HG02981 (cell line): ENCODE data around the gene IFFO2.
"Not testable (repeated sequence)": the region's sequence is repeated elsewhere in the genome, so short reads cannot be mapped to it uniquely, and the experiment has no call there.

Source experiments
- ATAC-seq: cut with Tn5 transposase; IDR thresholded peaks from one replicate; pipeline ENCODE4 v1.9.1; 2021; ENCODE audit warnings: mild to moderate bottlenecking, moderate library complexity; ENCODE audit not compliant: unreplicated experiment

Gene IFFO2

DNA sequence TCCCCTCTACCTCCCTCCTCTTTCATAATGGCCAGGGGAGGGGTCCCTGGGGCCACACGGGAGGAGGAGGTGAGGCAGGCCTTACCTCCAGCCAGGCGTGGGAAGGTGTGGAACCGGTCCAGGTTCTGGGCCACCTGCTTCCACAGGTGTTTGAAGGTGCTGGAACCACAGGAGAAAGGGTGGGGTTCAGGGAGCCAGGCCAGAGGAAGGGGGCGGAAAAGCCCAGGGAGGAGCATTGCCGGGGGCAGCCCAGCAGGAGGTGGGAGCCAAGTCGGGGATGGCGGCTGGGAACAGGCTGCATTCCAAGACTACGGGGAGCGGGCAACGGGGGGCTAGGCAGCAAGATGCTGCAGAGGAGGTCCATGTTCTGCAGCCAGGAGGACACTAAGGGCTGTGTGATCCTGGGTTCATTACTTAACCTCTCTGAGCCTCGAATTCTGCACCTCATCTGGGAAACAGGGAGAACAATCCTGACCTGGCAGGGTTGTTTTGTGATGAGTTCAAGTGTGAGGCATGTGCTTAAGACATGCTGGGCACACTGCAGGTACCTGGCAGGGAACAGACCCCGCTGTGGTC lies 77.2 kb downstream of the IFFO2 start:
- ATAC-seq: no peak

DNA sequence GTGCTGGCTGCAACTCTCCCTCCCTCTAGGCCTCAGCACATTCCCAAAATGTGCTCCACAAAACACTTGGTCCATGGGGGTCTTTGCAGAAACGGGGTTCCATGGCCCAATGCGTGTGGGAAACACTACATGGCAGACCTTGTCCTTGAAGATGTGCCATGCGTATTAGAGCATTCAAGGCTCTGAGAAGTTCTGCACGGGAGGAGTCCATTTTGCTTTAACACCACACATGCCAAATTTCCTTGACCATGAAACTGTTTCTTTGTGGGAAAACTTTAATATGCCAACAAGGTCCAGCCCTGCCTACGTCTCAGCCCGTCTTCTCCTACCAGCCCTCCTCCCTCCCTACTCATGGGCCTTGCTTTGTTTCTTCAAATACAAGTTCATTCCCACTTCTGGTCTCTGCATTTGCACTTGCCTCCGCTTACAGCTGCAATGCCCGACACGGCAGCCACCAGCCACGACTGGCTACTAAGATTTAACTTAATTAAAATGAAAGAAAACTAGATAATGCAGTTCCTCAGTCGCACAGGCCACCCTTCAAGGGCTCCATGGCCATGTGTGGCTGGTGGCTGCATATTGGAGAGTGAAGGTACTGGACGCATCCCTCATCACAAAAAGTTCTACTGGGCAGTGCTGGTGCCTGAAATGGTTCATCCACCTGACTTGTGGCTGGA lies 77.8 kb downstream of the IFFO2 start:
- ATAC-seq: no peak

DNA sequence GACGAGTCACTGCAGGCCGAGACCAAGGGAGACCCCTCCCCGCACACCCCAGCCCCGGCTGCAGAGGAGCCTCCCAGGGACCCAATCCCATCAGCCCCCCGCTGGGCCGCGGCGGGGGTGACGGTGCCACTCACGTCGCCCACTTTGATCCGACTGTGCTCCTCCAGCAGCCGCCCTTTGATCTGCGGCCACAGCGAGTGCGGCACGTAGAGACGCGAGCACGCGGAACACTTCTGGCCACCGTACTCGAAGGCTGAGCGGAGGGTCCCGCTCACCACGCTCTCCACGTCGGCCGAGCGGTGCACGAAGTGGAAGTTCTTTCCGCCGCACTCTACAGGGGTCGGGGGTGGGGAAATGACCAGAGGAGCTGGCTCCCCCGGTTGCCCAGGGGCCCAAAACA lies 79.2 kb downstream of the IFFO2 start:
- ATAC-seq: no peak

DNA sequence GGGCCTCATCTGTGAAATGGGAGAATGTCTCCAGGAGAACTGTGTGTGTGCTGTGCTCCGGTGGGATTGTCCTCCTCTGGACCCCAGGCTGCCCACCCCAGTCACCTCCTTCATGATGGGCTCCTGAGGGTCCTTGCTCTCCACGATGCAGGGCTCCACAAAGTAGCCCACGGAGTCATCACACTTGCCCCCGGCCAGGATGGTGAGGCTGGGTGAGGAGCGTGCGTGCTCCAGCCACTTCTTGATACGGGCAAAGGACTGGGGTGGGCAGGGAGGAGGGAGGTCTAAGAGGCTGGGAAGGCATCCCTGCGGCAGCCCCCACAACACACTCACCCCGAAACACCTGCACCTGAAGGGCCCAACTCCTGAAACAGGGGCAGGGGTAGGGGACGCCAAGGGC lies 80.3 kb downstream of the IFFO2 start:
- ATAC-seq: no peak

DNA sequence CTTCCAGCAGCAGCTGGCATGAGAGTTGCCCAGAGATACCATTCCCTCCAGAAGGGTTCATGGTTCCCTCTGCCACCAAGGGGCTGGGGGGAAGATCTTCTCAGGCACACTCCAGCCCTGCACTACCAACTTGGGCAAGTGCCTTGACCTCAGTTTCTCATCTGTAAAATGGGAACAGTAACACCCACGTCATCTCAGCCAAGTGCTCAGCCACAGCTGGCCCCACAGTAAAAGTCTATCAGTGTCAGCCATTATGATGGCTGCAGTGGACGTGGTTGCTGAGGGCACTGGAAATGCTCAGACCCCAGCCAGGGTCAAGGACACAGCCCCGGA lies 80.7 kb downstream of the IFFO2 start:
- no peak for ATAC-seq

DNA sequence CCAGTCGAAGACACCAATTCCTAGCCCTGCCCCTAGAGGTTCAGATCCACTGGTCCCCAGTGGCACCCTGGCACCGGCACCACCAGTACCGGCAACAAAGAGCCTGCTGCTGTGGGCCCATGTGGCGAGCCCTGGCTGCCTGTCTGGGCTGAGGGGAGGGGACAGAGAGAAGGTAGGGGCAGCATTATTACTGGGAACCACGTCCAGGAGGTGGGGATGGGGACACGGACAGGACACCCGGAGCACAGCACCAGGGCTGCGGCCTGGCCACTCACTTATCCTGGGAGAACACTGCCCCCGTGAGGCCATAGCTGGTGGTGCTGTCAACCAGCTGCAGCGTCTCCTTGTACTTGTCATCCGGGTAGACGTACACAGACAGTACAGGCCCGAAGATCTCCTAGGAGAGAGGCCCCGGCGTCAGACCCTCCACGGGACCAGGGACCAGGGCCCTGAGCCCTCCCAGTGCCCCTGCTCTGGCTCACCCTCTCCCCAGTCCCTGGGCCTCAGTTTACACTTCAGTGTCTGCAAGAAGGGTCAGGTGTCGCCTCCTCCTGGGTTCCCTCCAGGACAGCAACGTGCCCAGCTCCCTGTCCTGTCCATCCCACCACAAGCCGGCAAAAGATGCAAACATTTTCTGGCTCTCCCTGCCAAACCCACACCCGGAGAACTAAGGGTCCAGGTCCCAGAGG lies 81.2 kb downstream of the IFFO2 start:
- no peak for ATAC-seq

DNA sequence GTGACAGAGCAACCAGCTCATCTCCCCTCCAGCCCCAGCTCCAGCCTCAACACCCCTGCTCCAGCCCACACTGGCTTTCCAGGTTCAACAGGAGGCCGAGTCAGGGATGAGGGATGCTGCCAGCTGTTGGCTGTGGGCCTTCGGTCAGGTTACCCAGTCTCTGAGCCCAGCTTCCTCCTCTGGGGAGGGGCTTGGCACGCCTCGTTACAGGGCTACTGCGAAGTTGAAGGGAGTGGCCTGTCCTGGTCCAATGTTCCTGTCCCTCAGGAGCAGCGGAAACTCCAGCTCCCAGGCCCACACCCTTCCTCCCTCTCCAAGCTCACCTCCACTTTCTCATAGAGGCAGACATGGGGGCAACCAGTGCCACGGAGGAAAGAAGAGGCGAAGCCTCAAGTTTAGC lies 81.9 kb downstream of the IFFO2 start:
- no peak for ATAC-seq

DNA sequence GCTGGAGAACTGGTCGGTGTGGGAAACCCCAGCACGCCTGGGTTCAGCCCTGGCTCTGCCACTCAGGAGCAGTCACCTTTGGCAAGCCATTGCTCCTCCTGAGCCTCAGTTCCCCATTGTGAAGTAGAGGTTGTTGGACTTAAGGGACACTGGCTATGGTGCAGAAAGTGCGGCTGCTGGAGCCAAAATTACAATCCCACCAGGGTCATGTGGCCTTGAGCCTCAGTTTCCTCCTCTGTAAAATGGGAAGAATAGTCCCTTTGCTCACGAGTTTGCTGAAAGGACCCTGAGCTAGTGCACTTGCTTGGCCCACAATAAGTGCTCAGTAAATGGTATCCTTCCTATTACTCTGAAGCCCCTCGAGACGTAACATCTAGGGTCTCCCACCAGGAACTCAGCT lies 82.4 kb downstream of the IFFO2 start:
- no peak for ATAC-seq

DNA sequence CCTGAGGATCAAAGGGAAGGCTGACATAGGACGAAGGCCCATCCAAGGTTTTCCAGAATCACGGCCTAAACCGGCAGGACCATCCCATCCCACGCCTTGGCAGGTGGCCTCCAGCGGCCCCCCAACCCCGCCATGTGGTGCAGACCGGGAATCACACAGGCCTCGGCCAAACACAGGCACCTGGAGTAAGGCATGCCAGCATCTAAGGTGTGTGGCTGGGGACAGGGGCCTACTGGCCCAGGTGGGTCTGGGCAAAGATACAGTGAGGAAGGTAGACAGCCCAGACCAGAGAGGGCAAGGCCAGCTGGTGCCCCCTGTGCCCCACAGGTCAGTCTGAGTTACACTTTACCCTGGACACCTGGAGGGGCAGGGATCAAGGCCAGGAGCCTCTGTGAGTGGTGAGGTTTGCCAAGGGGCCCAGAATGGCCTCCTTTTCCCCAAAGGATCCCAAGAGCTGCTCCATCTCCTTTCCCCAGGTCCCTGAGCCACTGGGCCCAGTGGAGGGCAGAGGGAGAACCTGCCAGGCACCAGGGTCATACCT lies 84.3 kb downstream of the IFFO2 start:
- ATAC-seq: no peak

DNA sequence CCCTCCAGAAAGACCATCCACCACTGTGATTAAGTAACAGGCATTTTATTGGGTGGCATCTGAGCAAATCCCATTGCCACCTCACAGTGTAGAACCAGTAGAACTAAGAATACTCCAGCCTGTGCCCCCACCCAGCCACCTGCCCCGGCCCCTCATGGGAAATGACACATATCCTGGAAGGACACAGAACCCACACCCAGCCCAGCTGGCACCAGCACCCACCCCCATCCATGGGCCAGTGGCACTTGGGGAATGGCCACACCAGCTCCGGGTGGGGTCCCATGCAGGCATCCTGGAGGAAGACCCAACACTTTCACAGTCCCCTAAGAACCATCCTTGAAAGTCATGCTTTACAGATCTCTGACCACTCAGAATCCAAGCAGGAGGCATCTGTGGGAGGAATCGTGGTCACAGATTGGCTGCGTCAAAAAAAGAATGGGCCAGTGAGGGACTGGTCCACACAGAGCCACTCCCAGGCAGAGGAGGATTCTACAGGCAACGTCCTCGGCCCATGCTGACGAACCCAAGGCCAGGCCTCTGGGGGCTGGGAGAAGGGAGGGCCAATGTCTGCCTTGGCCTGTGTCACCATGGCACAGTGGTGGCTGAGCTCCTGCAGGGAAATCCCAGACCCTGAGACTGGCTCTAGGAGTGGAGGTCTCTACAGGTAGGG lies 84.9 kb downstream of the IFFO2 start:
- no peak for ATAC-seq

DNA sequence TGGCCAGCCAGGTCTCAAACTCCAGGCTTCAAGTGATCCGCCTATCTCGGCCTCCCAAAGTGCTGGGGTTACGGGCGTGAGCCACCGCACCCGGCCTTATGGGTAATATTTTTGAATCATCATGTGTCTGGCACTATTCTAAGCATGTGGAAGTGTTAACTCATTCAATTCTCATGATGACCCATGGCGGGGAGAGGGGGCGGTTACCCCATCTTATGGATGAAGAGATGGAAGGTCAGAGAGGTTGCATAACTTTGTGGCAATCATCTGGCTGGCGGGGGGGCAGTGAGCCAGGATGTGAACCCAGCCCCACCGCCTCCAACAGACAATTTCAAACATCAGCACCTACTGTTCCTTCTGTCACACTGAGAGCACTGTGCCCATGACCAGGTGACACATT lies 85.5 kb downstream of the IFFO2 start:
- ATAC-seq: no peak

DNA sequence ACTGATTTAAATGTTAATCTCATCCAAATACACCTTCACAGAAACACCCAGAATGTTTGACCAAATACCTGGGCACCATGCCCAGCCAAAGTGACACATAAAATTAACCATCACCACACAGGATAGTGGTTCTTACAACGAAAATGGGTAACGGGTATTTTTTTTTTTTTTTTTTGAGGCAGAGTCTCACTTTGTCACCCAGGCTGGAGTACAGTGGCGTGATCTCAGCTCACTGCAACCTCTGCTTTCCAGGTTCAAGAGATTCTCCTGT lies 85.9 kb downstream of the IFFO2 start:
- not testable (repeated sequence) for ATAC-seq

DNA sequence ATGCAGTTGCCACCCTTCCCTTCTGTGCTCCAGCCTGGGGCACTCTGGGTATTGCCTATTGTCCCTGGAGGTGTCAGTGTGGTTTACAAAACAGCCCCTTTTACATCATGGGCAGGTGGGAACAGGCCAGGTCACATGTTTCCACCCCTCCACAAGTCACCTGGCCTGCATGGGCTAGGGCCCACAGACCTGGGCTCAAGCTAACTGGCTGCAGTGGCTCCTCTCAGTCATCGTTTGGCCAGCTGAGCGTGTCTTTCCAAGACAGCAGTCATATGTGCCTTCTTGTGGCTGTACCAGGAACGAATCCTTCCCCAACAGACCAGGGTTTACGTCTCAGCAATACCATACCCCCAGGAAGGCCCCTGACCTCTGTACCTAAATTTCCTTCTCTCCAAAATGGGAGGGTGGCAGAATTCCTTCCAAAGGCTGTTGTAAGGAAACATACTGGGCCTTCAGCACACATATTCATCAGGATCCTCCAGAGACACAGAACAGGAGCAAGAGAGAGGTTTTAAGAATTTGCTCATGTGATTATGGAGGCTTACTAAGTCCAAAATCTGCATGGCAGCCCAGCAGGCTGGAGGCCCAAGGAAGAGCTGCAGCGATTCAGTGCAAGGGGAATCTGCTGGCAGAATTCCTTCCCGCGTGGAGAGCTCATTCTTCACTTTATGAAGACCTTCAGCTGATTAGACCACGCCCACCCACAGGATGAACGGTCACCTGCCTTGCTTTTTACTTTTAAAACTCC lies 86.5 kb downstream of the IFFO2 start:
- ATAC-seq: no peak

DNA sequence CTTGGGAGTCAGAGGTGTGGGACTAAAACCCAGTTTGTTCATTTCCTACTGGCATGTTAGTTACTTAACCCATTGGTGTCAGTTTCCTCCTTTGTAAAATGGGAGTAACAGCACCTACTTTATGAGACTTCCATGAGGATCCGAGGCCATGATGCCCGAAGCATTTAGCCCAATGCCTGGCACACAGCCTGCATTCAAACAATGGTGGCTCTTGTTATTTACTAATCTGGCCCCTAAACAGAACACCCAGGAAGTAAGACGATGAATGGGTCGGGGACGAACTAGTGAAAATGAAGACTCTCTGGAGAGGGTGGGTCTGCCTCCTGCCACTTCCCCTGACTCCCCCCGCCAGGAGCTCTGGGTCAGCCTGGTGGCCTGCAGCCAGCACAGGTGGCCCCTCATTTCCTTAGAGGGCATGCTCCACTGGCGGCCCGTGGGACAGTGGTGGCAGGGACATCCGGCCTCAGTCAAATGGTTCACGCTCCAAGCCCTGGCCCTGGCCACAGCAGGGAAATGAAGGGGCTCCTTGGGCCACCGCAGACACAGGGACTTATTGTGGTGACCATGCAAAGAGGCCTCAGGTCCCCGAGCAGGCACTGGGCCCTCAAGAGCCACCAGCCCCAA lies 87.6 kb downstream of the IFFO2 start:
- ATAC-seq: no peak

DNA sequence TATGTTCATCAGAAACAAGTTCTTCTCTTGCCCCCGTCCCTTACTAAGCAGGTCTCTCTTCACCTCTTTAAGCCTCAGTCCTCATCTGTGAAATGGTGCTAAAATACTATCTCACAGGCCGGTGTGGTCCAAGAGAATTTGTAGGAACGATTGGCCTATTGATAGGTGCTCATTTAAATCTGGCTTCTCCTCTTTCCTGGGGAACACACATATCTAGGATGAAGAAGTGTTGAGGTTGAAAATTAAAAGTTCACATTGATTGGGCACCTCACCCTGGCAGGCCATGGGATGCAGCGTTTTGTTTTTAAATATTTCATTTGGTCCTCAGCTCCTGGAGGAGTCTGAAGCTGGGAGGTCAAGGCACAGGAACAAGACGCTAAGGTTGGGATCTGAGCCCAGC lies 88.1 kb downstream of the IFFO2 start:
- no peak for ATAC-seq

DNA sequence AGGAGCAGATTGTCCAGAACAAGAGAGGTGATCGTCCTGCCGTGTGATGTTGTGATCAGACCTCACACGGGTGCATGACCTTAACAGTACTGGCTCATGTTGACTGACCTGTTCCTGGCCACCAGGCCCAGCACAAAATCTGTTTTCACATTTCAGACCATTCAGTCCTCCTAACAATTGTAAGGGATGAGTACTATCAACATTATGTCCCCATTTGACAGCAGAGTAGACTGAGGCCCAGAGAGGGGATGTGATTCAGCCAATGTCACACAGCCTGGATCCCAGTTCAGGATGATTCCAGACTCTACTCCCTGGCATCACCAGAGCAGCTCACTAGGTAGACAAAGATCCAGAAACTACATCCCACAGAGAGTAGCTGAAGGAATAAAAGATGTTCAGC lies 89.6 kb downstream of the IFFO2 start:
- no peak for ATAC-seq

DNA sequence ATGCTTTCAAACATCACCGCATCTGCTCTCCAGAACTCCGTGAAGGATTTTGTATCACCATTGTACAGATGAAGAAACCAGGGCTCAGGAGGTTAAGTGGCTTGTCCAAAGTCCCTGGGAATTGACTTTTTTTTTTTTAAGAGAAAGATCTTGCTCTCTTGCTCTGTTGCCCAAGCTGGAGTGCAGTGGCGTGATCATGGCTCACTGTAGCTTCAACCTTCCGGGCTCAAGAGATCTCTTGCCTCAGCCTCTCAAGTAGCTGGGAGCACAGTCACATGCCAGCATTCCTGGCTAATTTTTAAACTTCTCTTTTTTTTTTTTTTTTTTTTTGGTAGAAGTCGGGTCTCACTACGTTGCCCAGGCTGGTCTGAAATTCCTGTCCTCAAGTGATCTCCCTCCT lies 90.2 kb downstream of the IFFO2 start:
- ATAC-seq: no peak

DNA sequence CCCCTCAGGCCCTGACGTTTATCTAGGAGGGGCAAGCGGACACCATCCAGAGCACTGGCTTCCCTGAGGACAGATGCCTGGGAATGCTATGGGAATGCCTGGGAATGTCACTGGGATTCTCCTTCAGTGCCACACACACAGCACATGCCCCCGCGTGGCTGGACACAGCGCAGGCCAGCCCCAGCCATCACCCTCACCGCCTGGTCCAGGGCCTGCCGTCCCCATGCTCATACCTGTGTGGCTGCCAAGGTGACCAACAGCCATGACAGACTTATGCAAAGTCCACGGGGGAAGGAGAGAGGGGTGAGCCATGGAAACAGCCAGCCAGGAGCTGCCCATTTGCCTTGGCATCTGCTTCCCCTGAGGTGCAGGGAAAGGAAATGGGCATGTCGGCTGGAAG lies 91.3 kb downstream of the IFFO2 start:
- ATAC-seq: no peak

DNA sequence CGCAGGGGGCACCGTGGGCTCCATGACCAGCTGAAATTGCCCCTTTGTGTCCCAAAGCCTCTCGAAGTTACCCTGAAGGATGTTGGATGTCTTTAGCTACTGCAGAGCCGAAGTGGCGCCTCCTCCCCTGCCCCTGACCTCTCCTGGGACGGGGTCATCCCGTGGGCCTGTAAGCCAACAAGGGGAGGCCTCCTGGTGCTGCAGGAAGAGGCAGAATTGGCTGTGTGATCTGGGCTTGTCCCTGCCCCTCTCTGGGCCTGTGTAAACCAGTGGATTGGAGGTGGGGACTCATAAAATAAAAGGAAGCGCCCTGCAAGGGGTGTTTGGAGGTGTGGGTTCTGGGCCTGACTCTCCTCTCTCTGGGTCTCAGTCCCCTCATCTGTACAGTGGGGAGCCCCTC lies 94.9 kb downstream of the IFFO2 start:
- no peak for ATAC-seq

DNA sequence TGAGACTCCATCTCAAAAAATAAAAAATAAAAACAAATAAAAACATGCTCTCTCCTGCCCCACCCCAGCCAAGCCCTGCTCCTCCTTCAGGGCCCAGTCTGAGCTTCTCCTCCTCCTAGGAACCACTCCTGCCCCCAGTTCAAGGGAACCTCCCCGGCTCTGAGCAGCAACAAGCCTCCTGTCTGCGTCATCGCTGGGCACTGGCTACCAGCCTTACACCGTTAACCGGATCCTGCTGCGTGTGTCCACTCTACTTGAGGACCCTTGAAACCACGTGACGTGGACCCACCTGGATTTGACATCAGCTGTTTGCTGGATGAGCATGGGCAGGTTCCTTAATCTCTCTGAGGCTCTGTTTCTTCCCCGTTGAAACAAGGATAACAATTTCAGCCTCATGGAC lies 95.4 kb downstream of the IFFO2 start:
- ATAC-seq: no peak

DNA sequence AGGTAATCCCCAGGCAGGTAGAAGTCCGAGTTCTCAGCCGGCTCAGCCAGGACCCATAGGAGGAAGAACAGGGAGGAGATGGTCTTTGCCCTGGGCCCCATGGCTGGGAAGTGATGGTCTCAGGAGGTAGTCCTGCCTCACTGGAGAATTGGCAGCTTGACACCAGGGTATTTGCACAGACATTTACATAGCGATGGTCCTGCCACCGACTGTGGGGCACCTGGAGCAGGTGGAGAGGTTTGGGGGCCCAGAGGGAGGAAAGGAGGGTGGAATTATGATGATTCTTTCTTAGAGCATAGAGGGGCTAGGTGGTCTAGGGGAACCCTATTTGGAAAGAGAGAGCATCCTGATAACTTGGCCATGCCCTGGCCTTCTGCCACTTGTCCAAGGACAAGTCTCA lies 96.9 kb downstream of the IFFO2 start, which contains the start of gene TAS1R2:
Gene TAS1R2, minus strand, starts transcription at position 101 of the 400 bp plus-strand sequence. Its CDS starts 0 bp downstream, at position 101.
- no peak for ATAC-seq
